Measurements from ENCODE around the gene PSMD10. TPM values are rescaled to one million over a fixed set of nuclear protein-coding genes. Genes with fewer than 3 reads are reported as not detected.

The PSMD10 gene
- total RNA-seq, 1 experiment from 2014 or later: 54.8 TPM

DNA sequence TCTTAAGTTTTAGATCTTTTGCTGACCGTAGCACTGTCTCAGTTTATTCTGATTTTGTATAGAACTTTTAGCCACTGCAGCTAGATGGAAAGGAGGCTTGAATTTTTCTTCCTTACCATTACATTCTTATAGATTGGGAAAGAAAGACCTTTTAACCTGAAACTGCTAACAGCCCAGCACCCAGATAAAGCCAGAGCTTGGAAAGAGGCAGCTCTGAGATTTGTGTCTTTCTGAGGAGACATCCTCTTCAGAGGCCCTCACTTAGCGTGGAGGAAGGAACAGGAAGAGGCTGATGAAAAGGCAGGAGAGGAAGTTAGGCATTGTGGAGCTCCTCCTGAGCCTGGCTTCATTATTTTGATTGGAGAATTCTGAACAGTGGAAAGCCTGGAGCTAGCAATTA is 35.3 kb upstream of the PSMD10 start:
- Mint-ChIP-seq H3K4me1 (ENCODE audit: low read depth, unreplicated experiment) (no peaks in the 10 kb centered on the region), H3K27me3 (ENCODE audit: unreplicated experiment) (no peaks in the 10 kb centered on the region), H3K36me3 (ENCODE audit: insufficient read depth, unreplicated experiment) (no peaks in the 10 kb centered on the region), H3K27ac (ENCODE audit: unreplicated experiment) (no peak overlapping the region), H3K4me3 (ENCODE audit: low read depth, unreplicated experiment) (no peak overlapping the region), H3K9me3 (ENCODE audit: low read depth, unreplicated experiment) (peaks cover 2% of the 10 kb centered on the region)
- intact Hi-C loops (cut with micrococcal nuclease; ENCODE audit: unreplicated experiment): no loop called here
- no peak for DNase-seq
- CTCF ChIA-PET: no interaction called here
- BruUV-seq (replicated peaks): no TSS peak
- TF ChIP-seq, protein P1, sequence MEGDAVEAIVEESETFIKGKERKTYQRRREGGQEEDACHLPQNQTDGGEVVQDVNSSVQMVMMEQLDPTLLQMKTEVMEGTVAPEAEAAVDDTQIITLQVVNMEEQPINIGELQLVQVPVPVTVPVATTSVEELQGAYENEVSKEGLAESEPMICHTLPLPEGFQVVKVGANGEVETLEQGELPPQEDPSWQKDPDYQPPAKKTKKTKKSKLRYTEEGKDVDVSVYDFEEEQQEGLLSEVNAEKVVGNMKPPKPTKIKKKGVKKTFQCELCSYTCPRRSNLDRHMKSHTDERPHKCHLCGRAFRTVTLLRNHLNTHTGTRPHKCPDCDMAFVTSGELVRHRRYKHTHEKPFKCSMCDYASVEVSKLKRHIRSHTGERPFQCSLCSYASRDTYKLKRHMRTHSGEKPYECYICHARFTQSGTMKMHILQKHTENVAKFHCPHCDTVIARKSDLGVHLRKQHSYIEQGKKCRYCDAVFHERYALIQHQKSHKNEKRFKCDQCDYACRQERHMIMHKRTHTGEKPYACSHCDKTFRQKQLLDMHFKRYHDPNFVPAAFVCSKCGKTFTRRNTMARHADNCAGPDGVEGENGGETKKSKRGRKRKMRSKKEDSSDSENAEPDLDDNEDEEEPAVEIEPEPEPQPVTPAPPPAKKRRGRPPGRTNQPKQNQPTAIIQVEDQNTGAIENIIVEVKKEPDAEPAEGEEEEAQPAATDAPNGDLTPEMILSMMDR (IDR thresholded peaks at IDR 0.05; ENCODE audit: unreplicated experiment): no peak

DNA sequence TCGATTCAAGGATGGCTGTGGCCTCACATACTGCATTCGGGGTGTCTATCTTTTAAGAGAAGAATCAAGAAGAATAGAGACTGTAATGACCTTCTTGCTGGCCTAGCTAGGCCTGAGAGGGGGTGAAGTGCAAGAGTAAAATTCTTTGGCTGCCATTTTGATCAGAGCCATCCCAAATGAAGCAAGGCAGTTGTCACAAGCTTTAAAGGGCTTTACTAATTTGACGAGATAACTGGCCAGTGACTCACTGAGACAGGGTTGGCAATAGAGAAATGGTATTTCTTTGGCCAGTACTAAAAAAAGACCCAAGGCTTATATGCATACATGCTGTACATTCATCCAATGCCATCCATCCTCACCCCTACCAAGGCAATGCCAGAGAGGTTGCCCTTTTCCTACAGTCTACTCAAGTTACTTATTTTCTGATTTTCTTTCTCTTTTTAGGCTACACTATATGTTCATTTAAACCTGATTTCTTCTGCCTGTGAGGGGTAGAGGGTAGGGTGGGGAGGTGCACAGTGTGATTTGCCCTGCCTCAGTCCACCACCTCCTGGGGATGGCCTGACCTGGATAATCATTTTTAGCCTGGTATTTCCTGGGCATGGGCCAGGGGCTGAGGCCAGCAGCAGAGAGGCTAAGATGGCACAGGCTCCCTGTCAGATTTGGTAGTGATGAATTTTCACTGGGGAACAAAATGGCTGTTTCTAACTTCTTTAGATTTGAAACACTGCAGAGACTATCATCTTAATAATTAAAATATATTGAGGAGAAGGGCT is 32.4 kb upstream of the PSMD10 start:
- no TSS peak for BruUV-seq (replicated peaks)
- no peaks in the 10 kb centered on the region for H3K27me3 Mint-ChIP-seq (ENCODE audit: unreplicated experiment)
- DNase-seq: no peak
- no peaks in the 10 kb centered on the region for H3K4me1 Mint-ChIP-seq (ENCODE audit: low read depth, unreplicated experiment)
- H3K27ac Mint-ChIP-seq (ENCODE audit: unreplicated experiment): no peak overlapping the region
- TF ChIP-seq, protein P1 (IDR thresholded peaks at IDR 0.05; ENCODE audit: unreplicated experiment): no peak
- no peak overlapping the region for H3K4me3 Mint-ChIP-seq (ENCODE audit: low read depth, unreplicated experiment)
- H3K9me3 Mint-ChIP-seq (ENCODE audit: low read depth, unreplicated experiment): peaks cover 2% of the 10 kb centered on the region
- CTCF ChIA-PET: no interaction called here
- no peaks in the 10 kb centered on the region for H3K36me3 Mint-ChIP-seq (ENCODE audit: insufficient read depth, unreplicated experiment)
- intact Hi-C loops (cut with micrococcal nuclease; ENCODE audit: unreplicated experiment): no loop called here

DNA sequence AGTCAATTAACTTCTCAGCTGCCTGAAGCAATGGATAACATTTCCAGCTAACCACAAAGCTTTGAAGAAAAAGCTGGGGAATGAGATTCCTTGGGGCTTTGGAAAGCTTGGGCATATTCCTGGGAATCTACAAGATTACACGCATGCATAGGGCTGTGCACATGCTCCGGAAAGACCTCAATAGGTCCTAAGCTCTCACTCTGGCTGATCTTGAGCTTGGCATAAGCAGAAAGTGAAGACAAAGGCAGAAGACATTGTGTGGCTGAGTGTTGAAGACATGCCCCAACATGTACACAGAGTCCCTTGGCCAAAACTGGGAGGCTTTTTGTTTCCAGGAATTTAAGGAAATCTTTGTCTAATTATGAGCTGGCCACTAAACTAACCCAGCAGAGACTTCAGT is 31.4 kb upstream of the PSMD10 start:
- Mint-ChIP-seq H3K36me3 (ENCODE audit: insufficient read depth, unreplicated experiment) (no peaks in the 10 kb centered on the region), H3K4me1 (ENCODE audit: low read depth, unreplicated experiment) (no peaks in the 10 kb centered on the region)

DNA sequence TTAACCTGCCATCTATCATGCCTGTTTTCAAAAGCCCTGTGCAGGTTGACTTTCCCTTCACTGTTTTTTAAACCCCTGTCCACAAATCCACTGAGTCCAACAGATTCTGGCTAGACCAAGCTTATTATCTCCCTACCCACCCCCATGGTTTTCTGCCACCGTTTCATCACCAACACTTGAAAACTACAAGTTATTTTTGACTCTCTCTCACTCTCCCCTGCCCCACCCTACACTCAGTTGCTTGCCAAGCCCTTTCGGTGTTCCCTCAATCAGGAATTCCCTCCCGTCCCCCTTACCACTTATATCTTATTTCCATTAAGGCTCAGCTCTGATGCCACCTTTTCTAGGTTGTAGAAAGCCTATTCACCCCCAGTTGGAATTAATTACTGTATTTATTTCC is 29.9 kb upstream of the PSMD10 start:
- Mint-ChIP-seq H3K36me3 (ENCODE audit: insufficient read depth, unreplicated experiment) (no peaks in the 10 kb centered on the region), H3K27me3 (ENCODE audit: unreplicated experiment) (no peaks in the 10 kb centered on the region), H3K27ac (ENCODE audit: unreplicated experiment) (no peak overlapping the region), H3K4me3 (ENCODE audit: low read depth, unreplicated experiment) (no peak overlapping the region), H3K4me1 (ENCODE audit: low read depth, unreplicated experiment) (no peaks in the 10 kb centered on the region), H3K9me3 (ENCODE audit: low read depth, unreplicated experiment) (peaks cover 2% of the 10 kb centered on the region)
- no peak for DNase-seq
- intact Hi-C loops (cut with micrococcal nuclease; ENCODE audit: unreplicated experiment): no loop called here
- CTCF ChIA-PET: no interaction called here
- BruUV-seq (replicated peaks): no TSS peak
- TF ChIP-seq, protein P1 (IDR thresholded peaks at IDR 0.05; ENCODE audit: unreplicated experiment): no peak

More for the DNA sequence above, 31.4 kb upstream of the PSMD10 start:
- Mint-ChIP-seq H3K9me3 (ENCODE audit: low read depth, unreplicated experiment) (peaks cover 2% of the 10 kb centered on the region), H3K27ac (ENCODE audit: unreplicated experiment) (no peak overlapping the region), H3K27me3 (ENCODE audit: unreplicated experiment) (no peaks in the 10 kb centered on the region), H3K4me3 (ENCODE audit: low read depth, unreplicated experiment) (no peak overlapping the region)
- no peak for DNase-seq
- intact Hi-C loops (cut with micrococcal nuclease; ENCODE audit: unreplicated experiment): no loop called here
- TF ChIP-seq, protein P1 (IDR thresholded peaks at IDR 0.05; ENCODE audit: unreplicated experiment): no peak
- CTCF ChIA-PET: interaction anchor here (0.6 kb wide), 1 partner anchor 11 kb away, joined by 3 read pairs; no protein-coding TSS in a partner anchor
- no TSS peak for BruUV-seq (replicated peaks)

Data from Calu3 (cell line).